SK-N-SH (cell line): ENCODE measurements around the gene RRAD.

Experiments used
- EP300 ChIP-seq, 2 experiments: IDR thresholded peaks; 2 replicates each; pipeline versions ENCODE4 v1.4.0 to v1.6.1; 2012; ENCODE audit warnings: borderline replicate concordance in 1 of 2, low read depth in 1 of 2, low read length in 1 of 2
- FOXM1 ChIP-seq: IDR thresholded peaks from 2 replicates; pipeline ENCODE4 v1.4.0; 2012; ENCODE audit warnings: low read depth, mild to moderate bottlenecking
- GABPA ChIP-seq: IDR thresholded peaks from 2 replicates; pipeline ENCODE4 v1.4.0; 2012; ENCODE audit warnings: low read depth, mild to moderate bottlenecking
- JUND ChIP-seq: IDR thresholded peaks from 2 replicates; pipeline ENCODE4 v1.4.0; 2012
- POLR2AphosphoS5 ChIP-seq: IDR thresholded peaks from 2 replicates; pipeline ENCODE4 v1.6.1; 2012; ENCODE audit warnings: low read depth, low read length
- SMC3 ChIP-seq: IDR thresholded peaks from 2 replicates; pipeline ENCODE4 v1.6.1; 2012; ENCODE audit warnings: low read depth, low read length, improper control_type of control experiment
- TF ChIP-seq, protein P1 (sequence below): fragments of 200-600 bp; sonication (generic); IDR thresholded peaks from 2 replicates; pipeline ENCODE4 v1.6.1; 2017; ENCODE audit warnings: antibody characterized with exemption, mild to moderate bottlenecking, moderate library complexity
- TF ChIP-seq, protein P2 (sequence below): IDR thresholded peaks from 2 replicates; pipeline ENCODE4 v1.6.1; 2012; ENCODE audit warnings: mild to moderate bottlenecking, low read depth, low read length, moderate library complexity

DNA sequence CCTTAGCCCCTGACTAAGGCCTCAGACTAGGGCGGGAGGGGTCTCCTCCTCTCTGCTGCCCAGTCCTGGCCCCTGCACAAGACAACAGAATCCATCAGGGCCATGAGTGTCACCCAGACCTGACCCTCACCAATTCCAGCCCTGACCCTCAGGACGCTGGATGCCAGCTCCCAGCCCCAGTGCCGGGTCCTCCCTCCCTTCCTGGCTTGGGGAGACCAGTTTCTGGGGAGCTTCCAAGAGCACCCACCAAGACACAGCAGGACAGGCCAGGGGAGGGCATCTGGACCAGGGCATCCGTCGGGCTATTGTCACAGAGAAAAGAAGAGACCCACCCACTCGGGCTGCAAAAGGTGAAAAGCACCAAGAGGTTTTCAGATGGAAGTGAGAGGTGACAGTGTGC lies 48.4 kb upstream of the RRAD start:
- TF ChIP-seq, protein P1, sequence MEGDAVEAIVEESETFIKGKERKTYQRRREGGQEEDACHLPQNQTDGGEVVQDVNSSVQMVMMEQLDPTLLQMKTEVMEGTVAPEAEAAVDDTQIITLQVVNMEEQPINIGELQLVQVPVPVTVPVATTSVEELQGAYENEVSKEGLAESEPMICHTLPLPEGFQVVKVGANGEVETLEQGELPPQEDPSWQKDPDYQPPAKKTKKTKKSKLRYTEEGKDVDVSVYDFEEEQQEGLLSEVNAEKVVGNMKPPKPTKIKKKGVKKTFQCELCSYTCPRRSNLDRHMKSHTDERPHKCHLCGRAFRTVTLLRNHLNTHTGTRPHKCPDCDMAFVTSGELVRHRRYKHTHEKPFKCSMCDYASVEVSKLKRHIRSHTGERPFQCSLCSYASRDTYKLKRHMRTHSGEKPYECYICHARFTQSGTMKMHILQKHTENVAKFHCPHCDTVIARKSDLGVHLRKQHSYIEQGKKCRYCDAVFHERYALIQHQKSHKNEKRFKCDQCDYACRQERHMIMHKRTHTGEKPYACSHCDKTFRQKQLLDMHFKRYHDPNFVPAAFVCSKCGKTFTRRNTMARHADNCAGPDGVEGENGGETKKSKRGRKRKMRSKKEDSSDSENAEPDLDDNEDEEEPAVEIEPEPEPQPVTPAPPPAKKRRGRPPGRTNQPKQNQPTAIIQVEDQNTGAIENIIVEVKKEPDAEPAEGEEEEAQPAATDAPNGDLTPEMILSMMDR: no peak
- TF ChIP-seq GABPA: no peak
- no peak for TF ChIP-seq FOXM1
- no peak for TF ChIP-seq POLR2AphosphoS5
- TF ChIP-seq, protein P2, sequence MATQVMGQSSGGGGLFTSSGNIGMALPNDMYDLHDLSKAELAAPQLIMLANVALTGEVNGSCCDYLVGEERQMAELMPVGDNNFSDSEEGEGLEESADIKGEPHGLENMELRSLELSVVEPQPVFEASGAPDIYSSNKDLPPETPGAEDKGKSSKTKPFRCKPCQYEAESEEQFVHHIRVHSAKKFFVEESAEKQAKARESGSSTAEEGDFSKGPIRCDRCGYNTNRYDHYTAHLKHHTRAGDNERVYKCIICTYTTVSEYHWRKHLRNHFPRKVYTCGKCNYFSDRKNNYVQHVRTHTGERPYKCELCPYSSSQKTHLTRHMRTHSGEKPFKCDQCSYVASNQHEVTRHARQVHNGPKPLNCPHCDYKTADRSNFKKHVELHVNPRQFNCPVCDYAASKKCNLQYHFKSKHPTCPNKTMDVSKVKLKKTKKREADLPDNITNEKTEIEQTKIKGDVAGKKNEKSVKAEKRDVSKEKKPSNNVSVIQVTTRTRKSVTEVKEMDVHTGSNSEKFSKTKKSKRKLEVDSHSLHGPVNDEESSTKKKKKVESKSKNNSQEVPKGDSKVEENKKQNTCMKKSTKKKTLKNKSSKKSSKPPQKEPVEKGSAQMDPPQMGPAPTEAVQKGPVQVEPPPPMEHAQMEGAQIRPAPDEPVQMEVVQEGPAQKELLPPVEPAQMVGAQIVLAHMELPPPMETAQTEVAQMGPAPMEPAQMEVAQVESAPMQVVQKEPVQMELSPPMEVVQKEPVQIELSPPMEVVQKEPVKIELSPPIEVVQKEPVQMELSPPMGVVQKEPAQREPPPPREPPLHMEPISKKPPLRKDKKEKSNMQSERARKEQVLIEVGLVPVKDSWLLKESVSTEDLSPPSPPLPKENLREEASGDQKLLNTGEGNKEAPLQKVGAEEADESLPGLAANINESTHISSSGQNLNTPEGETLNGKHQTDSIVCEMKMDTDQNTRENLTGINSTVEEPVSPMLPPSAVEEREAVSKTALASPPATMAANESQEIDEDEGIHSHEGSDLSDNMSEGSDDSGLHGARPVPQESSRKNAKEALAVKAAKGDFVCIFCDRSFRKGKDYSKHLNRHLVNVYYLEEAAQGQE: no peak
- no peak for TF ChIP-seq EP300 (IDR thresholded peaks at IDR 0.05; ENCODE audit: borderline replicate concordance in 1 of 2, low read depth in 1 of 2, low read length in 1 of 2)
- no peak for TF ChIP-seq JUND
- no peak for TF ChIP-seq SMC3
